Brain pericyte (primary cell): ENCODE data around the gene KRT76.

ENCODE experiments used
- DNase-seq: peaks from one replicate; pipeline ENCODE4 v3.0.0-alpha.2; 2012; ENCODE audit warnings: low read depth, low spot score

Gene KRT76

DNA sequence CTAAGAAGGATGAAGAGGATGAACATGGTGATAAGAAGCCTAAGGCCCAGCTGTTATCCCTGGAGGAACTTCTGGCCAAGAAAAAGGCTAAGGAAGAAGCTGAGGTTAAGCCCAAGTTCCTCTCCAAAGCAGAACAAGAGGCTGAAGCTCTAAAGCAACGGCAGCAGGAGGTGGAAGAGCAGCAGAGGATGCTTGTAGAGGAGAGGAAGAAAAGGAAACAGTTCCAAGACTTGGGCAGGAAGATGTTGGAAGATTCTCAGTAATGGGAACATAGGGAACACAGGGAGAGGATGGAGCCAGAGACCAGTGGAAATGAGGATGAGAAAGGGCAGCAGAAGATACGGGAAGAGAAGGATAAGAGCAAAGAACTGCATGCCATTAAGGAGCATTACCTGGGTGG is 46.4 kb downstream of the KRT76 start:
- no peak for DNase-seq

DNA sequence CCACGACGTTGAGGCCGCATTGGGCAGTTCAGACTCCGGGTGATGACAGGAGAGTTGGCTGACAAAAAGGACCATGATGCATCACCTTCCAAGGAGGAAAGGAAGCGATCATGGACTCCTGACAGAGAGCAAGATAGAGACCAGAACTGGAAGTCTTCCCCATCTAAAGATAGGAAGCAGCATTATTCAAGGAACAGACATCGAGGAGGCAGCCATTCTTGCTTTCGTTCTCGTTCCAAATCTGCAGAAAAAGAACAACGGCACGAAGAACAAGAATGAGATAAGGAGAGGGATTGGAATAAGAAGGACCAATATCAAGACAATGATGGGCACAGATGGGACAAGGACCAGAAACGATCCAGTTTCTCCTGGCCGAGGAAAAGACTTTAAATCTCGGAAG is 46.8 kb downstream of the KRT76 start:
- no peak for DNase-seq

DNA sequence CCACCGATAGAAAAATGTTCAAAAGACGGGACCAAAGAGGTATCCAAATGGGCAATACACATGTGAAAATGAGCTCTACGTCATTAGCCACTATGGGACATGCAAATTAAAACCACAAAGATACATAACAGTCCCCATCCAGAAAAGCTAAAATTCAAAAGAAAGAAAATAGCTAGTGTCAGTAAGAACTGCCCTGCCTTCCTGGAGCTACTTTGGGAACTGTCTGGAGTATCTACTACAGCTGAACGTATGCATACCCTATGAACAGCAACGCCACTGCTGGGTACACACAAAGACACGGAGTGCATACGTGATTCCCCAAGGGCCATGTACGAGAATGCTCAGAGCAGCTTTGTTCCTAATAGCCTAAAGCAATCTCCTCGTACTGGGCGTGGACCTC is 48.0 kb downstream of the KRT76 start:
- no peak for DNase-seq

DNA sequence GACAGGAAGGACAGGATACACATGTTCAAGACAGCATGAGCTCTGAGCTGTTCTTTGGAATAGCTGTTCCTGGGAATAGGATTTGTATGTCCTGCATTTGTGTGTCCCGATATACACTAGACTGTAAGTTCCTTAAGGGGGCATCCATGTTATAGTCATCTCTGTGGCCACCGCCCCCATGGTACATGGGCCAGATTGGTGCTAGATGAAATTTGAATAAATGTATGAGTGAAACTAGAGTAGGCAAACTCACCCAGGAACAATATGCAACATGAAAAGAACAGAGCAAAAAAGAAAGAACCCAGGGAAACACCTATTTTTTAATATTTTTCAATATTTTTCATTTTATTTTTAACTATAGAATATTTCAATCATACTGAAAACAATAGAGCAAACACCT is 48.8 kb downstream of the KRT76 start:
- DNase-seq, result no peak

DNA sequence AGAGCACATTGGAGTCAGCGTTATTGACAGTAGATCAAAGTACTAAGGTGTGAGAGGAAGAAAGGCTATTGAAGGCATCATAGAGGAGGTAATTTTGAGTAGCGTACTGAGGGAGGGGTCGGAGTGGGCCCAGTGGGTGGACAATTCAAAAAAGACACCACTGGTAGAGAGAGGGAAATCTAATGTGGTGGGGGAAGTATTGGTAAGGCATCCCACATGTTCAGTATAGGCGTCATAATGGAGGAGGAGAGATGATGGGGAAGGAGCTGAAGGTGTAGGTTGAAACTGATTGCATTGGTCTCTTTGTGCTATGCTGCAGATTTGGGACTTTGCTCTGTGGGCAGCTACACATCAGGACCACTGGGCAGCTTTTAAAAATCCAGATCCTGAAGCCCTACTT is 50.1 kb downstream of the KRT76 start:
- DNase-seq, result no peak

DNA sequence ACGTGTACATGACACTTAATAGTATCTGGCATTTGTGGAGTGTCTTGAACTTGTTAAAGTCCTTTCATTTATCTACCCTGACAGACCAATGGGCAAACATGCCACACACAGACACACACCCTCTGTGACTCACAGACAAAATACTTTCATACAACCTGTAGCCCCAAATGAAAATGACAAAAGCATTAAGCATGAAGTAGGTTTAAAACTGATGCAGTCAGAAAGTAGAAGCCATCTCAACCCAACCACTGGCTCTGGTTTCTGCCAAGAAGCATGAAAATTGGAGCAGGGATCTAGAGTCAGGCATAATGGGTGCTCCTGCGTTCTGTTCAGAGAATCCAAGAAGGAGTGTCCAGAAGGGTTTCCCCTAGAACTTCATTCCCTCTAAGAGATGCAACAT is 50.7 kb downstream of the KRT76 start:
- no peak for DNase-seq

DNA sequence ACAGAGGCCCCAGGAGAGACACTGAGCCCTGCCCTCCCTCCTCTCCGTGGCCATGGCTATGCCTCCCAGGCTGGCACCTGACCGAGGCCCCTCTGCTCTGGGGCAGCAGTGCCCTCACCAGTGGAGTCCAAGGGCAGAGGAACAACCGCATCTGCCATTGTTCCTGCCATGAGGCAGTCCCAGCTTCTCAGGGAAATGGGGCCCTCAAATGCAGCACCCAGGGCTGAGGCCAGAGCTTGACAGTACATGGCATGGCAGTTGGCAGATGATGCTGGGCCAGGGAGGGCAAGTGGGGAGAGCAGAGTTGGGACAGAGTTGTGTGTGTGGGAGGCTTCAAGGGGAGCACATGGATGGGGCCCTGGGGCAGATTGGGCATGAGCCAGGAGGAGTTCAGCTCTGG is 52.8 kb downstream of the KRT76 start:
- no peak for DNase-seq

DNA sequence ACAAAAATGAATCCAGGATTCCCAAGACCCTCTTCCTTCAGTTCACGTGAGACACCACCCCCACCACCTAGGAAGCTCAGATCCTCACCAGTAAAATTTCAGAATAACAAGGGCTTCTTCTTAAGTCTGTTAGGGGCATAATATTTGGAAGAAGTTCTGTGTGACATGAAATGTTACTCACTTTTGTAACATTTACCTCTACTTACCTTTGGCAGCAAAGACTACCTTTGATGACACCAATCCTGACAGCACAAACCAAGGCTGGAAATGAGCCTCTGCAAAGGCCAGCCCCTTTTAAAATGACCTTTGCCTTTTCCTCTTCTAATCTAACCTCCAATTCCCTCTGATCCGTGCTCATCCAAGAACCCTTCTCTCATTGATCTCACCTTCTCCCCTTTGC is 54.5 kb downstream of the KRT76 start:
- DNase-seq, result no peak

DNA sequence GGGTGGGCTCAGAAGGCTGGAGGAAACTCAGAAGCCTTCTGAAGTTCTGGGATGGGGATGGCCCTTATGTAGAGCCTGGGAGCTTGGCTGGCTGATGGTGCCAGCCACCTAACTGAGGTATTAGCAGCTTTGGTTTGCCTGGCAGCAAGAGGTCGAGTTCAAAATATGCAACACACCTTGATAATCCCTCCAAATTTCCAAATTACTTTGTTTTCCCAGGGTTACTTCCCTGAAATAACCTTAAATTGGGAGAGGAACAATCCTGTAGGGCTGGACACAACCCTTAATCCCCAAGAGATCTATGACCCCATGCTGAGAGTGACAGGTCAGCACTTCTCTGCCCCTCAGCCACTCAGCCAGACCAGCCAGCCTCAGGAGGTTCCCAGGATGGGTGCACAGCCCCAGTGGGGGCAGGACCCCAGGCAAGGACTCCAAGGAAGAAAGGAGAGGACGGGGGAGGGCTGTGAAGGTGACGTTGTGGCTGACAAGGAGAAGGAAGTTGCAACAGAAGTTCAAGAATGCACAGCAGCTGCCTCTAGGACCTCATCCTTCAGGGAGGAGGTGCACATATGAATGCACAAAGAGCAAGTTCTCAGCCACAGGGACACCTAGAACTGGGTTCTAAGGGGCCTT is 55.2 kb downstream of the KRT76 start:
- no peak for DNase-seq

DNA sequence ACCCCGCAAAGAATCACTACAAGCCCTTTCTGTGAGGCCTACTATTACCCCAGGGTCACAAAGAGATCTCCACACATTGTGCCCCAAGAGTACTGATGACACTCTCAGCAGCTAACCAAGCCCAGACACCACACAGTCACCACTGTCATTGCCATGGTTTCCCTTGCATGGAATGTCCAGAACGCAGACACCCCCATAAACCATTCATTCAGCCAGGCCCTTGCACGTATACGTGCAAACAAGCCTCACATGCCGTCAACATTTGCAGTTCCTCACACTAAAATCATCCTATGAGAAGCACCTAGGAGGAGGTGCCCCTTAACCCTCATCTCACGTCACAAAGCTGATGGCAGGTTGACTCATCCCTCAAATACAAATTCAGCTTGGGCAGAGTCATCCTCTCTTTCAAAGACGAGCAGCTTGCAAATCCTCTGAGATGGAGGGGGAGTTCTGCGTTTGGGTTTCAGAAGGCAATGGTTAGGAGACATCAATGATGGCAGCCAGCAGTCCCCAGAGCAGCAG is 56.7 kb downstream of the KRT76 start:
- no peak for DNase-seq
